PC-9 (cell line): ENCODE results near the gene ARMH2.

Source experiments
- EZH2 ChIP-seq: fragments of 200-600 bp; sonication (generic); IDR thresholded peaks from 2 replicates; pipeline ENCODE4 v1.8.0; 2017; ENCODE audit warnings: antibody characterized with exemption, low read depth
- TF ChIP-seq, protein P1 (sequence below): fragments of 200-600 bp; sonication (generic); conservative IDR thresholded peaks from 2 replicates; pipeline ENCODE4 v1.6.1; 2017; ENCODE audit warnings: mixed run types, antibody characterized with exemption, mild to moderate bottlenecking, moderate library complexity

DNA sequence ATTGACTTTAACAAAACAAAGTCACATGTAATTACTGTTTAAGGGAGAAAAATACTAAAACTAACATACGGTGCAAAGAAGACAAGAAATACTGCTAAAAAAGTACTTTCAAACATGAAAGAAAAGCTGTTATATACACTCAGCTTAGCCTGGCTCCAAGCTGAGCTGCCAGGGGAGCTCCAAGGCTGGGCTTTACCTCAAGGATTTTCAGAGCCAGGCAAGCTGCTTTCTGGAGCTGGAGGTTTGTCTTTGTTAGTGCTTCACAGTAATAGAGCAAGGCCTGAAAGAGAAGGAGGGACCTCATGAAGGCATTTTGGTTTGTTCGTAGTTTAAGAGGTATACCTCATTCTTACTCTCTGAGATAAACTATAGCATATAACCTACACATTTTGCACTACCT lies 19.6 kb upstream of the ARMH2 start:
- TF ChIP-seq, protein P1, sequence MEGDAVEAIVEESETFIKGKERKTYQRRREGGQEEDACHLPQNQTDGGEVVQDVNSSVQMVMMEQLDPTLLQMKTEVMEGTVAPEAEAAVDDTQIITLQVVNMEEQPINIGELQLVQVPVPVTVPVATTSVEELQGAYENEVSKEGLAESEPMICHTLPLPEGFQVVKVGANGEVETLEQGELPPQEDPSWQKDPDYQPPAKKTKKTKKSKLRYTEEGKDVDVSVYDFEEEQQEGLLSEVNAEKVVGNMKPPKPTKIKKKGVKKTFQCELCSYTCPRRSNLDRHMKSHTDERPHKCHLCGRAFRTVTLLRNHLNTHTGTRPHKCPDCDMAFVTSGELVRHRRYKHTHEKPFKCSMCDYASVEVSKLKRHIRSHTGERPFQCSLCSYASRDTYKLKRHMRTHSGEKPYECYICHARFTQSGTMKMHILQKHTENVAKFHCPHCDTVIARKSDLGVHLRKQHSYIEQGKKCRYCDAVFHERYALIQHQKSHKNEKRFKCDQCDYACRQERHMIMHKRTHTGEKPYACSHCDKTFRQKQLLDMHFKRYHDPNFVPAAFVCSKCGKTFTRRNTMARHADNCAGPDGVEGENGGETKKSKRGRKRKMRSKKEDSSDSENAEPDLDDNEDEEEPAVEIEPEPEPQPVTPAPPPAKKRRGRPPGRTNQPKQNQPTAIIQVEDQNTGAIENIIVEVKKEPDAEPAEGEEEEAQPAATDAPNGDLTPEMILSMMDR: no peak
- no peak for TF ChIP-seq EZH2
